GM12801 (cell line): ENCODE data around the gene PAQR4.

Experiments
- TF ChIP-seq, protein P1 (sequence below): IDR thresholded peaks from one replicate; pipeline ENCODE4 v1.5.1; 2011; ENCODE audit warnings: control low read depth; ENCODE audit not compliant: insufficient read length; ENCODE audit errors: extremely low read depth

The PAQR4 gene

GRCh38 chr16:2974319-2975056 lies 5.3 kb downstream of the PAQR4 start:
- TF ChIP-seq, protein P1, sequence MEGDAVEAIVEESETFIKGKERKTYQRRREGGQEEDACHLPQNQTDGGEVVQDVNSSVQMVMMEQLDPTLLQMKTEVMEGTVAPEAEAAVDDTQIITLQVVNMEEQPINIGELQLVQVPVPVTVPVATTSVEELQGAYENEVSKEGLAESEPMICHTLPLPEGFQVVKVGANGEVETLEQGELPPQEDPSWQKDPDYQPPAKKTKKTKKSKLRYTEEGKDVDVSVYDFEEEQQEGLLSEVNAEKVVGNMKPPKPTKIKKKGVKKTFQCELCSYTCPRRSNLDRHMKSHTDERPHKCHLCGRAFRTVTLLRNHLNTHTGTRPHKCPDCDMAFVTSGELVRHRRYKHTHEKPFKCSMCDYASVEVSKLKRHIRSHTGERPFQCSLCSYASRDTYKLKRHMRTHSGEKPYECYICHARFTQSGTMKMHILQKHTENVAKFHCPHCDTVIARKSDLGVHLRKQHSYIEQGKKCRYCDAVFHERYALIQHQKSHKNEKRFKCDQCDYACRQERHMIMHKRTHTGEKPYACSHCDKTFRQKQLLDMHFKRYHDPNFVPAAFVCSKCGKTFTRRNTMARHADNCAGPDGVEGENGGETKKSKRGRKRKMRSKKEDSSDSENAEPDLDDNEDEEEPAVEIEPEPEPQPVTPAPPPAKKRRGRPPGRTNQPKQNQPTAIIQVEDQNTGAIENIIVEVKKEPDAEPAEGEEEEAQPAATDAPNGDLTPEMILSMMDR, result no peak

DNA sequence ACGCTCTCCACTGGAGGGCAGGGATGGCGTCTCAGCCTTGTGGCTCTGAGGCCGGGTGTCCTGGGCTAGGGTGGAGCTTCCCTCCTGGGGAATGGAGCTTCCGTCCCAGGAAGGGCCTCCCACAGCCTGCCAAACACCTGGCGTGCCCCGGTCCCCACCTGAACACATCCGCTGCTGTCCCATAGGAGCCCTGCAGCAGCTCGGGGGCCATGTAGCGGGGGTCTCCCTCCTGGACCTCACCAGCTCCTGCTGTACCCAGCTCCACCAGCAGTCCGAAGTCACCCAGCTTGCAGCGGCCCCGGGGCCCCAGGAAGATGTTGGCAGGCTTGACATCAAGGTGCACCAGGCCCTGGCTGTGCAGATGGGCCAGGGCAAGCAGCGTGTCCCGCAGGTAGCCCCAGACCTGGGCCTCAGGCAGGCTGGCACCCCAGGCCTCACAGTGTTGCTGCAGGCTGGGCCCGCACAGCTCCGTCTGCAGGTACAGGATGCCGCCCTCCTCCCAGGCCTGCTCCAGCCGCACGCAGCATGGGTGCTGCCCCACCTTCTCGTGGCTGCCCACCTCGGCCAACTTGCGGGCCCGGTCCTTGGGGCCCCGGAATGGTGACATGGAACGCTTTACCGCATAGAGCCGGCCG lies 6.1 kb downstream of the PAQR4 start:
- TF ChIP-seq, protein P1, result no peak

DNA sequence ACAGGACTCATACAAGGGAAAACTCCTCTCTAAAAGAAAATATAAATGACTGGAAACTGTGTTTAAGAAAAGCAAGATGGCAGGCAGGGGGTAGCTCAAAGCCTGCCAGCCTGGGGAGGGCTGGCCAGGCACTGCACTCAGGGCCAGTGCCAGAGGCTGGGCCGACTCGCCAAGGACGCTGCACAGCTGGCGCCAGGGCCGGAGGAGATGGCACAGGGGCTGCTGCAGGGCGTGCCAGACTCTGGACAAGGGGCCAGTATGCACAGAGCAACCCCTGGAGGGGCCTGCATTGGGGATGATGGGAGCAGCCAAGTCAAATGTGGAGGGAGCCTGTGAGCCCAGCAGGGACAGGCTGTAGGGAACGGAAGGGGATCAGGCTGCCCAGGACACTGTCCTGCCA lies 7.1 kb downstream of the PAQR4 start:
- TF ChIP-seq, protein P1, result no peak

- TF ChIP-seq, protein P1, result no peak
These were observed 7.5 kb downstream of the PAQR4 start for GRCh38 chr16:2976673-2977072.

DNA sequence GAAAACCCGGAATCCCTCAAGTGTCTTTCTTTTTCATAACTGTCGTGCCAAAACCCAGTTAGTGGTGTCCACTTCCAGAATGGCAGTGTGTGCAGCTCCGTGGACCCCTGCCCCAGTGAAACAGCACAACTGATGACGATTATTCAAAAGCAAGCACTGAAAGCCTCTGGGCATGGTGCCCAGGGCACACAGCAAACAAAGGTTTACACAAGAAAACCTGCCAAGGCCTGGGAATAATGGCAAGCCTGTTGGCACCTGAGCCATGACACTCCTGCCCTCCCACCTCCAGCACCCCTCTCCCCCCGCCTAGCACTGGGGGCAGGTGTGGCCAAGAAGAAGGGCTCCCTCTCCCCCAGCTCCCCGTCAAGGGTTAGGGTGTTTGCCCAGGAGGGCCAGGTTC lies 8.3 kb downstream of the PAQR4 start:
- TF ChIP-seq, protein P1, result no peak

DNA sequence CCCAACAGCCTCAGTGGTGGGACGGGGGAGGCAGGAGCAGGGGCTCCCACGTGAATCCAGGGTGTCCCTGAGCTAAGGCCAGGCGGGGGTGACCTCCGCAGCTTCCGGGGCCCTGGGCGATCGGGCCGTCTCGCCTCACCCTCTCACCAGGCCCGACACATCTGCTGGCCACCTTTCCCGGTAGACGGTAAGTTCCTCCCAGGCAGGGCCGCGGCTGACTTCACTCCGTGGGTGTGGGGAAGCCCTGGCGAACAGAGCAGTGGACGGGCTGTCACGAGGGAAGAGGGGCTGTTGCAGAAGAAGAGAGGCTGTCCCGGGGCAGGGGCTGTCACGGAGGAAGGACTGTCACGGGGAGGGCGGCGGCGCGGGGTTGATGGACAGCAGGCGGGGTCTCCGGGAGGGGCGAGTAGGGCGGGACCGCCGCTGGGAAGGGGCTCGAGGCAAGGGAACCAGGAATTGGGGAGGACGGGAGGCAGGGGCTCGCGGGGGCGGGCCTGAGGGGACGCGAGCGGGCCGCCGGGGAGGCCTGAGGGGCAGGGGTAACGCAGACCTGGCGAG lies 10.6 kb downstream of the PAQR4 start:
- TF ChIP-seq, protein P1, result no peak

DNA sequence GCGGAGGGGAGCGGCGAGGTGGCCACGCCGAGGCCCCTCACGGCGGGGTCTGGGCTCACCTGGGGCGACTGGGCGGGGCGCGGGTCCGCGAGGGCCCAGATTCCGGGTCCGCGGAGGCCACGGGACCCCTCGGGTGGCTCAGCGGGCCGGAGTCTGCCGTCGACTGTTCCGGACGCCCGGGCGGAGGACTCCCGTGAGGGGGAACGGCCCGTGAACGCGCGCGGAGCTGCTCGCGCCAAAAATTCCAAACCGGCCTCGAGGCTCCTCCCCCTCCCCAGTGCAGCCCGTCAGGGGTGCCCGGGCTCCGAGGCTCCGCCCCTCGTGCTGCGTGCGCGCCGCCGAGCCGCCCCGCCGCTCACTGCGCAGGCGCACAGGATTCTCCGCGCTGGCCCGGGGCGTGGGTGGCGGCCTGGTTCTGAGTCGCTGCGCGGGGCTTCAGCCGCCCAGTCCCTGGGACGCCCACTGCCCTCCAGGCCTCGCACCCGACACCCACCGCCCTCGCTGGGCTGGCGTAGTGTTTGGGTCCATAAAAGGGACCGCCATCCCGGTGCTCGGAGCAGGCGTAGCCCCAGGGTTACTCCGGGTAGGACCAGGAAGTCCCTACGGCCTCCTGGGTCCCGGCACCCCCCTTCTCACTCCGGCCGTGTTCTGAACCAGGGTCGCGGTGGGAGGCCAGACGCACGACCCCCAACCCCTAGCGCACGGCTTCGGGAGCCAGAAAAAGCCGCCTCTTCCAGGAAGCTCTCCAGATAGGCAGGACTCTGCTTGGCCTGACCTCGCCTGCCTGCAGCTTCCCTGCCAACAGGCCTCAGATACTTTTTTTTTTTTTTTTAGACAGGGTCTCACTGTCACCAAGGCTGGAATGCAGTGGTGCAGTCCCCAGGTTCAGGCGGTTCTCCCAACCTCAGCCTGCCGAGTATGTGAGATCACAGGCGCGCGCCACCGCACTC lies 11.4 kb downstream of the PAQR4 start, which contains the start of gene PKMYT1:
Gene PKMYT1, minus strand, starts transcription at position 220 of the 950 bp plus-strand sequence. CDS start 789 bp downstream, outside the sequence.
- TF ChIP-seq, protein P1, result no peak
